NT2/D1 (cell line): ENCODE measurements around the gene LYPD3.

Experiments
- SUZ12 ChIP-seq: IDR thresholded peaks from 2 replicates; pipeline ENCODE4 v1.6.1; 2011; ENCODE audit not compliant: insufficient read length, insufficient read depth; ENCODE audit errors: extremely low read depth
- ZNF274 ChIP-seq: IDR thresholded peaks from 2 replicates; pipeline ENCODE4 v1.6.1; 2011; ENCODE audit warnings: mild to moderate bottlenecking, low read depth, low read length

GRCh38 chr19:43460362-43461016 is 4.9 kb downstream of the LYPD3 start:
- TF ChIP-seq ZNF274 = no peak
- TF ChIP-seq SUZ12 = no peak
